ENCODE data around the gene DUOXA2.

GRCh38 chr15:45113380-45113990 lies 641 bp upstream of the DUOXA2 start:
- TF ChIP-seq CTCF (IDR thresholded peaks at IDR 0.05) (no peak), EP300 (IDR thresholded peaks at IDR 0.05; ENCODE audit: low read depth) (no peak), POLR2A (IDR thresholded peaks at IDR 0.05) (no peak), POLR2AphosphoS5 (IDR thresholded peaks at IDR 0.05) (no peak)
